Neutrophil (primary cell): ENCODE data around the gene SHISA9.

Source experiments
- H3K27ac ChIP-seq: fragments of 200-600 bp; sonication (generic); 2 replicates; pipeline ENCODE4 v1.5.1; 2016; ENCODE audit warnings: mild to moderate bottlenecking, moderate library complexity
- H3K27me3 ChIP-seq: fragments of 200-600 bp; sonication (generic); 2 replicates; pipeline ENCODE4 v1.6.0; 2016; ENCODE audit warnings: mild to moderate bottlenecking
- H3K36me3 ChIP-seq: fragments of 200-600 bp; sonication (generic); 2 replicates; pipeline ENCODE4 v1.5.1; 2017
- H3K4me1 ChIP-seq, 2 experiments: fragments of 200-600 bp in 1 of 2; sonication (generic) in 1 of 2; 1 replicate in 1 of 2; 2 replicates in 1 of 2; pipeline versions ENCODE4 v1.5.1 to v1.6.1; 2013 to 2016; ENCODE audit warnings: low read depth in 1 of 2, low read length in 1 of 2, mild to moderate bottlenecking in 1 of 2, moderate library complexity in 1 of 2; ENCODE audit not compliant: control insufficient read depth in 1 of 2, insufficient read depth in 1 of 2
- H3K4me3 ChIP-seq, 2 experiments: fragments of 200-600 bp in 1 of 2; sonication (generic) in 1 of 2; 1 replicate in 1 of 2; 2 replicates in 1 of 2; pipeline ENCODE4 v1.5.1; 2013 to 2016; ENCODE audit warnings: low read depth in 1 of 2, low read length in 1 of 2, mild to moderate bottlenecking in 1 of 2, moderate library complexity in 1 of 2
- H3K9me3 ChIP-seq: fragments of 200-600 bp; sonication (generic); 2 replicates; pipeline ENCODE4 v1.5.1; 2016
- CTCF ChIP-seq: fragments of 200-600 bp; sonication (generic); IDR thresholded peaks from 2 replicates; pipeline ENCODE4 v1.5.1; 2016; ENCODE audit warnings: antibody characterized with exemption

Gene SHISA9

GRCh38 chr16:13264749-13265552 lies 363.6 kb downstream of the SHISA9 start:
- Histone ChIP-seq H3K4me1 (no peaks in the 10 kb centered on the region), H3K27me3 (no peaks in the 10 kb centered on the region), H3K9me3 (no peaks in the 10 kb centered on the region), H3K4me3 (no peak overlapping the region), H3K27ac (no peak overlapping the region), H3K36me3 (no peaks in the 10 kb centered on the region)
- TF ChIP-seq CTCF = no peak

GRCh38 chr16:13269359-13269758 lies 368.0 kb downstream of the SHISA9 start:
- Histone ChIP-seq H3K4me3 (no peak overlapping the region), H3K9me3 (no peaks in the 10 kb centered on the region), H3K27ac (no peak overlapping the region), H3K36me3 (no peaks in the 10 kb centered on the region), H3K4me1 (no peaks in the 10 kb centered on the region), H3K27me3 (no peaks in the 10 kb centered on the region)
- TF ChIP-seq CTCF = no peak

GRCh38 chr16:13269905-13270528 lies 368.6 kb downstream of the SHISA9 start:
- TF ChIP-seq CTCF = no peak
- no peaks in the 10 kb centered on the region for H3K36me3 ChIP-seq
- no peak overlapping the region for H3K27ac ChIP-seq
- H3K9me3 ChIP-seq = no peaks in the 10 kb centered on the region
- no peak overlapping the region for H3K4me3 ChIP-seq
- no peaks in the 10 kb centered on the region for H3K4me1 ChIP-seq
- H3K27me3 ChIP-seq = no peaks in the 10 kb centered on the region

GRCh38 chr16:13270602-13271001 lies 369.2 kb downstream of the SHISA9 start:
- Histone ChIP-seq H3K36me3 (no peaks in the 10 kb centered on the region), H3K27me3 (no peaks in the 10 kb centered on the region), H3K4me3 (no peak overlapping the region), H3K9me3 (no peaks in the 10 kb centered on the region), H3K4me1 (no peaks in the 10 kb centered on the region), H3K27ac (no peak overlapping the region)
- no peak for TF ChIP-seq CTCF

GRCh38 chr16:13289515-13289914 lies 388.1 kb downstream of the SHISA9 start:
- Histone ChIP-seq H3K27me3 (no peaks in the 10 kb centered on the region), H3K4me1 (no peaks in the 10 kb centered on the region), H3K4me3 (no peak overlapping the region), H3K36me3 (no peaks in the 10 kb centered on the region), H3K27ac (no peak overlapping the region), H3K9me3 (no peaks in the 10 kb centered on the region)
- no peak for TF ChIP-seq CTCF
